Lower leg skin (tissue), 3 donors: ENCODE results near the gene PLCH2.

Experiments used
- POLR2A ChIP-seq, 2 donors: fragments of 450-650 bp; IDR thresholded peaks; one replicate each; pipeline ENCODE4 v1.6.1; 2016 to 2017; ENCODE audit warnings: antibody characterized with exemption in 2 of 2, mild to moderate bottlenecking in 1 of 2, moderate library complexity in 1 of 2
- TF ChIP-seq, protein P1 (sequence below), 3 donors: fragments of 450-650 bp; IDR thresholded peaks; one replicate each; pipeline ENCODE4 v1.5.1; 2016; ENCODE audit warnings: antibody characterized with exemption in 3 of 3, mild to moderate bottlenecking in 3 of 3, moderate library complexity in 2 of 3

DNA sequence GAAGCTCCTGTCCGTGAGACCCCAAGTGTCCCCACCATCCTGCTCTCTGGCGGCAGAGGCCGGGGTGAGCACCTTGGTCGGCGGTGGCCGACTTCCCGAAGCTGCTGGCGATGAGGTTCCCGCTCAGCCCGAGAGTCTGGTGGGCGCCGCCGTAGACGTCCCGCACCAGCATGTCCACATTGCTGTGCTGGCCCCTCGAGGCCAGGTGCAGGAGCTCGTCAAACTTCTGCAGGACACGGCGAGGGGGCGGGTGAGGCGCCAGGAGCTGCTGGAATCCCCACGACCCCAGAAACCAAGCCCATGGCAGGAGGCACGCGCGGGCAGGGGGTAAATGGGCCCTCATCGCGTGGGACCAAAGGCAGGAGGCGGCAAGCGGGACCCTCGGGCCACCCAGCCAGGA is 43.6 kb downstream of the PLCH2 start:
- no peak for TF ChIP-seq POLR2A (IDR thresholded peaks at IDR 0.05)
- TF ChIP-seq, protein P1, sequence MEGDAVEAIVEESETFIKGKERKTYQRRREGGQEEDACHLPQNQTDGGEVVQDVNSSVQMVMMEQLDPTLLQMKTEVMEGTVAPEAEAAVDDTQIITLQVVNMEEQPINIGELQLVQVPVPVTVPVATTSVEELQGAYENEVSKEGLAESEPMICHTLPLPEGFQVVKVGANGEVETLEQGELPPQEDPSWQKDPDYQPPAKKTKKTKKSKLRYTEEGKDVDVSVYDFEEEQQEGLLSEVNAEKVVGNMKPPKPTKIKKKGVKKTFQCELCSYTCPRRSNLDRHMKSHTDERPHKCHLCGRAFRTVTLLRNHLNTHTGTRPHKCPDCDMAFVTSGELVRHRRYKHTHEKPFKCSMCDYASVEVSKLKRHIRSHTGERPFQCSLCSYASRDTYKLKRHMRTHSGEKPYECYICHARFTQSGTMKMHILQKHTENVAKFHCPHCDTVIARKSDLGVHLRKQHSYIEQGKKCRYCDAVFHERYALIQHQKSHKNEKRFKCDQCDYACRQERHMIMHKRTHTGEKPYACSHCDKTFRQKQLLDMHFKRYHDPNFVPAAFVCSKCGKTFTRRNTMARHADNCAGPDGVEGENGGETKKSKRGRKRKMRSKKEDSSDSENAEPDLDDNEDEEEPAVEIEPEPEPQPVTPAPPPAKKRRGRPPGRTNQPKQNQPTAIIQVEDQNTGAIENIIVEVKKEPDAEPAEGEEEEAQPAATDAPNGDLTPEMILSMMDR (IDR thresholded peaks at IDR 0.05): no peak
